ENCODE measurements around the gene PDE4D.

GRCh38 chr5:59198365-59198764 is 695.2 kb downstream of the PDE4D start:
- TF ChIP-seq CTCF (IDR thresholded peaks at IDR 0.05) (no peak), ZFX (IDR thresholded peaks at IDR 0.05; ENCODE audit: borderline replicate concordance) (no peak)

Measured in 22Rv1 (cell line).